ENCODE results near the gene NEGR1. TPM values are rescaled to one million over a fixed set of nuclear protein-coding genes. Genes with fewer than 3 reads are reported as not detected.

NEGR1 gene
- total RNA-seq, 4 donors from 2014 or later: 33.3 to 73.0 (median 54.1) TPM

DNA sequence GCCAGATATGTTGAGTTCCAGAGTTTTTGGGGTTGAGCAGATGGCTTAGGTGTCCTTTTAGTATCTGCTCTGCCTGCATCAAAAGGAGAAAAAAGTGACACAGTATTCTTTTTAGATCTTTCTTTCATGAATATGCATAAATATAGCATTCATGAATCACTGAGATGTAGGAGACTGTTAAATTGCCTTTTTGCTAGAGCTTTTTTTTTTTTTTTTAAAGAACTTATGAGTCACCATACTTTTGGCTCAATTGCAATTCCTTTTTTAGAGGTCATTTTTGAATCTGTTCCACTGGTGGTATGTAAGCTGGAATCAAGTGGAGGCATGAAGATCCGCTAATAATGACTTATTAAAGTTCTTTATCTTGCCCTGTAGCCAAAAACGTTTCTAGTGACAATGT lies 720.6 kb downstream of the NEGR1 start:
- peak; percentile 39 for ATAC-seq

DNA sequence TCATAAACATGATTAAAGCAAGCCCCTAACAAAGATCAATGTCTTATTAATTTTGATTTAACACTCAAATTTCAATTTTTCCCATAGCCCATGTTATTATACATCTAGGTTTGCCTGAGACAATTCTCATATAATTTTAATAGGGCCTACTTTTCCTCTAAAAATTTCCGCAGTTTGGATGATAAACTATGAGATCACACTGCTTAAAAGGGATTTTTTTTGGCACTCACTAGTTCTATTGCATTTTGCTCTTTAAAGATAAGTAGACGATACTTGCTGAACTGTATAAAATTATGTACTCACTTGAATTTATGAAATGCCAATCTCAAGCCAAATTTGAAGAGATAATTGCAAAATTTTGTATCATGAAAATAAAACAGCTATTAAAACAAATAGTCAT lies 721.1 kb downstream of the NEGR1 start:
- TF ChIP-seq, protein P1, sequence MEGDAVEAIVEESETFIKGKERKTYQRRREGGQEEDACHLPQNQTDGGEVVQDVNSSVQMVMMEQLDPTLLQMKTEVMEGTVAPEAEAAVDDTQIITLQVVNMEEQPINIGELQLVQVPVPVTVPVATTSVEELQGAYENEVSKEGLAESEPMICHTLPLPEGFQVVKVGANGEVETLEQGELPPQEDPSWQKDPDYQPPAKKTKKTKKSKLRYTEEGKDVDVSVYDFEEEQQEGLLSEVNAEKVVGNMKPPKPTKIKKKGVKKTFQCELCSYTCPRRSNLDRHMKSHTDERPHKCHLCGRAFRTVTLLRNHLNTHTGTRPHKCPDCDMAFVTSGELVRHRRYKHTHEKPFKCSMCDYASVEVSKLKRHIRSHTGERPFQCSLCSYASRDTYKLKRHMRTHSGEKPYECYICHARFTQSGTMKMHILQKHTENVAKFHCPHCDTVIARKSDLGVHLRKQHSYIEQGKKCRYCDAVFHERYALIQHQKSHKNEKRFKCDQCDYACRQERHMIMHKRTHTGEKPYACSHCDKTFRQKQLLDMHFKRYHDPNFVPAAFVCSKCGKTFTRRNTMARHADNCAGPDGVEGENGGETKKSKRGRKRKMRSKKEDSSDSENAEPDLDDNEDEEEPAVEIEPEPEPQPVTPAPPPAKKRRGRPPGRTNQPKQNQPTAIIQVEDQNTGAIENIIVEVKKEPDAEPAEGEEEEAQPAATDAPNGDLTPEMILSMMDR (IDR thresholded peaks at IDR 0.05): no peak
- TF ChIP-seq POLR2A (IDR thresholded peaks at IDR 0.05) (no peak), POLR2AphosphoS5 (IDR thresholded peaks at IDR 0.05) (no peak), EP300 (IDR thresholded peaks at IDR 0.05) (no peak)
- Histone ChIP-seq H3K4me3 (no peak overlapping the region), H3K4me1 (peaks cover 2 to 24% (median 4%) of the 10 kb centered on the region in 3 donors), H3K36me3 (no peaks in the 10 kb centered on the region), H3K27ac (peak overlapping the region in 2 of 4 donors; percentile 14 to 16), H3K9me3 (no peaks in the 10 kb centered on the region), H3K27me3 (no peaks in the 10 kb centered on the region)
- no peak for ATAC-seq
- WGBS, 2 donors (ENCODE audit: low coverage in 1 of 2): 18% methylated on average over 2 of the region's 2 CpGs

More for the DNA sequence above, 720.6 kb downstream of the NEGR1 start:
- TF ChIP-seq EP300 (IDR thresholded peaks at IDR 0.05): no peak
- TF ChIP-seq POLR2A (IDR thresholded peaks at IDR 0.05): no peak
- TF ChIP-seq POLR2AphosphoS5 (IDR thresholded peaks at IDR 0.05): peak; percentile 34
- Histone ChIP-seq H3K9me3 (no peaks in the 10 kb centered on the region), H3K27ac (peak overlapping the region in 2 of 4 donors; percentile 25 to 42), H3K27me3 (no peaks in the 10 kb centered on the region), H3K4me3 (no peak overlapping the region), H3K36me3 (no peaks in the 10 kb centered on the region), H3K4me1 (peaks cover 2 to 24% (median 4%) of the 10 kb centered on the region in 3 donors)
- 0 to 21% methylated on average over 2 of the region's 2 CpGs for WGBS, 2 donors (ENCODE audit: low coverage in 1 of 2)

DNA sequence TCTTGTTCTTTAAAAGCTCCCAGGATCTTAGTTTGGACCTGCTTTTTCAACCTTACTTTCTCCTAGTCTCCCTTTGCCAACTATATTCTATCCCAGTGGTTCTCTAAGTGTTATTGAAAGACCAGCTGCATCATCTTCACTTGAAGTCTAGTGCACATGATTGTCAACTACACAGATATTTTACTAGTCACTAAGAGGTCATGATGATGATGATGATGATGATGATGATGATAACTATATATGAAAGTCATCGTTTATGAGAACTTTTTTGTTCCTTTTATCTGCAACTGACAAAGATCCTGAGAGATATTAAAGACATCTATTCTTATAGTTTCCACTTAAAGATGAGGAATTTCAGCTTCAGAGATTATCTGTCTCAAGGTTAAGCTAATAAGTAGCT lies 722.5 kb downstream of the NEGR1 start:
- no peaks in the 10 kb centered on the region for H3K9me3 ChIP-seq
- H3K27me3 ChIP-seq: no peaks in the 10 kb centered on the region
- H3K4me1 ChIP-seq: peaks cover 0 to 16% (median 4%) of the 10 kb centered on the region in 3 donors
- H3K4me3 ChIP-seq: no peak overlapping the region
- TF ChIP-seq EP300 (IDR thresholded peaks at IDR 0.05) (no peak), POLR2AphosphoS5 (IDR thresholded peaks at IDR 0.05) (no peak), POLR2A (IDR thresholded peaks at IDR 0.05) (no peak)
- TF ChIP-seq, protein P1 (IDR thresholded peaks at IDR 0.05): no peak
- H3K27ac ChIP-seq: no peak overlapping the region
- no peaks in the 10 kb centered on the region for H3K36me3 ChIP-seq
- 75 to 83% methylated on average over 1 of the region's 1 CpG for WGBS, 2 donors (ENCODE audit: low coverage in 1 of 2)
- ATAC-seq: no peak

DNA sequence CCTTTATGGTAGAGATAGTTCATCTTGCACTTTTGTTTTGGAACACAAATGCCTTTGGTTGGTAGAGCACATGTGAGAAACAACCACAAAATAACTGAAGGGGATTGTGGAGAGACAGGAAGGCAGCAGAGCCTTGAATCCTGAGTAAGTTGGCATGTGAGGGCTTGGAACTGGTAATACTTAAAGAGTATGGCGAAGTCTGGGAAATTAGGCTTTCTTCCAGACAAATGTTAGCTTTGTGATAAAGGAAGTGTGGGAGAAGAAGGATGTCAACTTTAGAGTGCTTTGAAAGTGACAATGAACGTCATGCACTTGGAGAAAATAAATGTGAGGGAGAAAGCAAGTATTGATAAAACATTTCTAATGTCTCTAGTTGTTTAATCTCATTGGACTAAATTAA lies 725.2 kb downstream of the NEGR1 start:
- H3K4me1 ChIP-seq: peaks cover 0 to 13% (median 4%) of the 10 kb centered on the region in 3 donors
- no peak for TF ChIP-seq EP300 (IDR thresholded peaks at IDR 0.05)
- TF ChIP-seq, protein P1 (IDR thresholded peaks at IDR 0.05): no peak
- no peak for TF ChIP-seq POLR2AphosphoS5 (IDR thresholded peaks at IDR 0.05)
- TF ChIP-seq POLR2A (IDR thresholded peaks at IDR 0.05): no peak
- H3K4me3 ChIP-seq: no peak overlapping the region
- ATAC-seq: no peak
- 84 to 90% methylated on average over 2 of the region's 2 CpGs for WGBS, 2 donors (ENCODE audit: low coverage in 1 of 2)
- no peaks in the 10 kb centered on the region for H3K36me3 ChIP-seq
- no peaks in the 10 kb centered on the region for H3K27me3 ChIP-seq
- no peaks in the 10 kb centered on the region for H3K9me3 ChIP-seq
- H3K27ac ChIP-seq: no peak overlapping the region

DNA sequence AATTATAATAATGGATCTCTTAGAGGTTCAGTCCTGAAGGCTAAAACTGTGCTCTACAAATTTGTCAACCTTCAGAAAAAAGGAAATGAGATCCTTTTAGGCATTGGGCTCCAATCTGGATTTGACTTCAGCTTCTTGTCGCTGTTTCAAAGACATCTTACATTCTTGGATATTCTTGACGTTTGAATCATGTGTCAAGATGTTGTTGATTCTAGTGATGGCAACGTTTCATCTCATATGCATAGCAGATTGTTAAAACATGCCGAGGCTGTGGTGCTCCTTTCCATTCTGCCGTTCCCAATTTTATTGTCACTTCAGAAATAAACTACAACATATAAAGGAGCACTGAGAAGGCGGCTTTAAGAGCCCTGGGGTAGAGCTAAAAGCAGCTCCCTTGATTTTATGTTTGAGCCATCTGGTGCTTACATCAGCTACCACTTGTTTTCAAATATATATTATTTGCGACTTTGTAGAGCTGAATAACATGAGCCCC lies 733.9 kb downstream of the NEGR1 start:
- Histone ChIP-seq H3K36me3 (no peaks in the 10 kb centered on the region), H3K27ac (no peak overlapping the region), H3K27me3 (no peaks in the 10 kb centered on the region), H3K4me1 (no peaks in the 10 kb centered on the region), H3K4me3 (no peak overlapping the region), H3K9me3 (no peaks in the 10 kb centered on the region)
- TF ChIP-seq EP300 (IDR thresholded peaks at IDR 0.05) (no peak), POLR2A (IDR thresholded peaks at IDR 0.05) (no peak), POLR2AphosphoS5 (IDR thresholded peaks at IDR 0.05) (no peak)
- TF ChIP-seq, protein P1 (IDR thresholded peaks at IDR 0.05): no peak
- WGBS, 2 donors (ENCODE audit: low coverage in 1 of 2): 79 to 80% methylated on average over 1 to 7 of the region's 7 CpGs
- ATAC-seq: no peak

All from gastroesophageal sphincter (tissue), 4 donors.